Measurements from ENCODE around the gene AP1M2. TPM values are rescaled to one million over a fixed set of nuclear protein-coding genes. Genes with fewer than 3 reads are reported as not detected.

The AP1M2 gene
- total RNA-seq, 1 donor from 2014 or later = 3.1 TPM

DNA sequence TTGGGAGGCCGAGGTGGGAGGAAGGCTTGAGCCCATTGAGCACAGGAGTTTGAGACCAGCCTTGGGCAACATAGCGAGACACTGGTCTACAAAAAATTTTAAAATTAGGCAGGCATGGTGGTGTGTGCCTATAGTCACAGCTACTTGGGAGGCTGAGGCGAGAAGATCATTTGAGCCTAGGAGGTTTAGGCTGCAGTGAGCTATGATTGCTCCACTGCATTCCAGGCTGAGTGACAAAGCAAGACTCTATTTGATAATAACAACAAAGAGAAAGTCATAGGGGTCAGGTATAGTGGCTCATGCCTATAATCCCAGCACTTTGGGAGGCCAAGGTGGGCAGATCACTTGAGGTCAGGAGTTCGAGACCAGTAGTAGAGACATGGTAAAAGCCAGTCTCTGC, 33.7 kb upstream of the AP1M2 start:
- Histone ChIP-seq H3K9ac (ENCODE audit: low read depth in 1 of 3, low read length in 3 of 3) (no peak overlapping the region), H3K36me3 (ENCODE audit: control insufficient read depth in 3 of 3, insufficient read depth in 3 of 3, low read length in 3 of 3) (no peaks in the 10 kb centered on the region), H3K27me3 (ENCODE audit: control insufficient read depth in 3 of 3, insufficient read depth in 3 of 3, low read length in 3 of 3) (no peaks in the 10 kb centered on the region), H3K4me1 (ENCODE audit: control insufficient read depth in 3 of 3, insufficient read depth in 3 of 3, low read length in 3 of 3) (peaks cover 19 to 25% (median 22%) of the 10 kb centered on the region in 3 donors), H3K27ac (ENCODE audit: low read depth, low read length) (no peak overlapping the region), H3K9me3 (ENCODE audit: control insufficient read depth in 3 of 3, low read length in 3 of 3) (no peaks in the 10 kb centered on the region), H3K4me3 (ENCODE audit: low read length in 3 of 3) (no peak overlapping the region)

DNA sequence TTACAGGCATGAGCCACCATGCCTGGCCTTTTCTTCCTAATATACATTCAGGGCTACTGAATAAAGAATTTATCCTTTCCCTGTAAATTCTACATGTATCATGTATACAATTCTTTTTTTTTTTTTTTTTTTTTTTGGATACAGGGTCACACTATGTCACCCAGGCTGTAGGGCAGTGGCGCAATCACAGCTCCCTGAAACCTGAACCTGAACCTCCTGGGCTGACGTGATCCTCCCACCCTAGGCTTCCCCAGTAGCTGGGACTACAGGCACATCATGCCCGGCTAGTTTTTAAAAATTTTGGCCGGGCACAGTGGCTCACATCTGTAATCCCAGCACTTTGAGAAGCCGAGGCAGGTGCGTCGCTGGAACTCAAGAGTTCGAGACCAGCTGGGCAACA, 31.7 kb upstream of the AP1M2 start:
- Histone ChIP-seq H3K9ac (ENCODE audit: low read depth in 1 of 3, low read length in 3 of 3) (peak overlapping the region in 2 of 3 donors; percentile 33 to 38), H3K4me3 (ENCODE audit: low read length in 3 of 3) (no peak overlapping the region), H3K27ac (ENCODE audit: low read depth, low read length) (peak overlapping the region; percentile 62), H3K36me3 (ENCODE audit: control insufficient read depth in 3 of 3, insufficient read depth in 3 of 3, low read length in 3 of 3) (no peaks in the 10 kb centered on the region), H3K27me3 (ENCODE audit: control insufficient read depth in 3 of 3, insufficient read depth in 3 of 3, low read length in 3 of 3) (no peaks in the 10 kb centered on the region), H3K4me1 (ENCODE audit: control insufficient read depth in 3 of 3, insufficient read depth in 3 of 3, low read length in 3 of 3) (peaks cover 10 to 17% (median 15%) of the 10 kb centered on the region in 3 donors), H3K9me3 (ENCODE audit: control insufficient read depth in 3 of 3, low read length in 3 of 3) (no peaks in the 10 kb centered on the region)

DNA sequence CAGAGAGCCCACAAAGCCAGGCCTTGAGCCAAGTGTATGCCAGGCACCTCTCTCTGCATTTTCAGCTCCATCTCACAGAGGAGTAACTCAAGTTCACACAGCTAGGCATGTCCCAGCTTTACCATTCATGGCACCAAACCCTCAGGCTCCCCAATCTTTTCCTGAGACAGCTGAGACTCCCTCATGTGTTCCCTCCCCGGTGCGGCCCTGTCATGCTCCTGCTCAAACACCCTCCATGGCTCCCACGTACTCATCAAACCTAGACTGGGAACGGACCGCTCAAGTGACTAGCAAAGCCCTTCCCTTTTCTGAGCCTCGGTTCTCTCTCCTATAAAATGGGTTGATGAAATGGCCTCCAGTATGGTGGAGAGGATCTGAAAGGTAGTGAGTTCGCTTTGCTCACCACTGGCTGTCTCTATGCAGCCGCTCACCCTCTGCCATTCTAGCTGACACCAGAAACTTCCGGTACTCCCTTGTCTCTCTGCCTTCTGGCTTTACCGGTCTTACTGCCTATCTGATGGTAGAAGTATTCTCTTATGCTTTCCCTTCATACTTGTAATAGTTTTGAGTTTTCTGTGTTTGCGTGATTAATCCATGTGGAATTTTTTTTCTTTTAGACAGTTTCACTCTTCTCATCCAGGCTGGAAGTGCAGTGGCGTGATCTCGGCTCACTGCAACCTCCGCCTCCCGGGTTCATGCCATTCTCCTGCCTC, 30.5 kb upstream of the AP1M2 start:
- peak overlapping the region; percentile 65 for H3K27ac ChIP-seq (ENCODE audit: low read depth, low read length)
- H3K4me3 ChIP-seq (ENCODE audit: low read length in 3 of 3) = no peak overlapping the region
- H3K36me3 ChIP-seq (ENCODE audit: control insufficient read depth in 3 of 3, insufficient read depth in 3 of 3, low read length in 3 of 3) = no peaks in the 10 kb centered on the region
- peaks cover 11 to 20% (median 20%) of the 10 kb centered on the region in 3 donors for H3K4me1 ChIP-seq (ENCODE audit: control insufficient read depth in 3 of 3, insufficient read depth in 3 of 3, low read length in 3 of 3)
- H3K27me3 ChIP-seq (ENCODE audit: control insufficient read depth in 3 of 3, insufficient read depth in 3 of 3, low read length in 3 of 3) = no peaks in the 10 kb centered on the region
- no peaks in the 10 kb centered on the region for H3K9me3 ChIP-seq (ENCODE audit: control insufficient read depth in 3 of 3, low read length in 3 of 3)
- no peak overlapping the region for H3K9ac ChIP-seq (ENCODE audit: low read depth in 1 of 3, low read length in 3 of 3)

DNA sequence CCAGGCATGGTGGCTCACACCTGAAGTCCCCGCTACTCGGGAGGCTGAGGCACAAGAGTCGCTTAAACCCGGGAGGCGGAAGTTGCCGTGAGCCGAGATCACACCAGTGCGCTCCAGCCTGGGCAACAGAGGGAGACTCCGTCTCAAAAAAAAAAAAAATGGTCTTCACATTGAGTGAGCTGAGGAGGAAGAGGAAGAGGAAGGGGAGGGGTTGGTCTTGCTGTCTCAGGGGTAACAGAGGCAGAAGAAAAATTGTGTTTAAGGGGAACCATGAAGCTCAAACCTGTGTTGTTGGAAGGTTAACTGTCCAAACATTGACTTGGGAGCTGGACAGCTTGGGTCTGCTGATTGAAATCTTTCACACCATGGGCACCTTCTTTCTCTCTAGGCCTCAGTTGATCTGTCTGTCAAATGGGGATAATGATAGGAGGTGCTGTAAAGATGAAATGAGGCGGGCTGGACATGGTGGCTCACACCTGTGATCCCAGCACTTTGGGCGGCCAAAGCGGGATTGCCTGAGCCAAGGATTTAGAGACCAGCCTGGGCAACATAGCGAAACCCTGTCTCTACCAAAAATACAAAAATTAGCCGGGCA, 28.4 kb upstream of the AP1M2 start:
- Histone ChIP-seq H3K27me3 (ENCODE audit: control insufficient read depth in 3 of 3, insufficient read depth in 3 of 3, low read length in 3 of 3) (no peaks in the 10 kb centered on the region), H3K9ac (ENCODE audit: low read depth in 1 of 3, low read length in 3 of 3) (no peak overlapping the region), H3K4me1 (ENCODE audit: control insufficient read depth in 3 of 3, insufficient read depth in 3 of 3, low read length in 3 of 3) (peaks cover 22 to 32% (median 31%) of the 10 kb centered on the region in 3 donors), H3K4me3 (ENCODE audit: low read length in 3 of 3) (no peak overlapping the region), H3K36me3 (ENCODE audit: control insufficient read depth in 3 of 3, insufficient read depth in 3 of 3, low read length in 3 of 3) (no peaks in the 10 kb centered on the region), H3K27ac (ENCODE audit: low read depth, low read length) (peak overlapping the region; percentile 40), H3K9me3 (ENCODE audit: control insufficient read depth in 3 of 3, low read length in 3 of 3) (no peaks in the 10 kb centered on the region)

DNA sequence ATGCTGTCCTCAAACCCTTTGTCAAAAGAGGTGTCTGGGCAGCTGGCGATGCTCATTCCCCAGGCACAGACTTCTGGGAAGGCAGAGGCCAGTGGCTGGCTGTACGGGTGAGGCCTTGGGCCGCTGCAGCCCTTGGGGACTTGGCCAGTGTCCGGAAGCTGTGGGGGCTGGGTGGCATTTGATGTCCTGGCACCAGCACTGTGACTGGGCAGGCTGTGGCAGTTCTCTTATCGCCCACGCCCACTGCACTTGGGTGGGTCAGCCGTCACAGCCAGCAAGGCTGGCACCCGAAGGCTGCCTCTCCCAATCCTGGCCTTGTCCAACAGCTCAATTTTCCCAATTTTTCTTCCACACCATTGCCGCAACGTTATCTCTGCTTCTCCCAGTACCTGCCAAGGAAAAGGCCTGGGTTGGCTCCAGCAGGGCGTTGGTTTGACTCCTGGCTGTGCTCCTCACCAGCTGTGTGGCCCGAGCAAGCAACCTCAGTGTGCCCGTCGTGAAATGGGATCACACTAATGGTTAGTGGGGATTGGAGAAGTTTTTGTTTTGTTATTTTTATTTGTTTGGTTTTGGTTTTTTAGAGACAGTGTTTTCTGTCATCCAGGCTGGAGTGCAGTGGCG, 25.5 kb upstream of the AP1M2 start:
- H3K9me3 ChIP-seq (ENCODE audit: control insufficient read depth in 3 of 3, low read length in 3 of 3) = no peaks in the 10 kb centered on the region
- peak overlapping the region; percentile 70 to 73 (median 71) for H3K9ac ChIP-seq (ENCODE audit: low read depth in 1 of 3, low read length in 3 of 3)
- peak overlapping the region; percentile 73 for H3K27ac ChIP-seq (ENCODE audit: low read depth, low read length)
- H3K4me3 ChIP-seq (ENCODE audit: low read length in 3 of 3) = peak overlapping the region; percentile 54 to 64 (median 64)
- no peaks in the 10 kb centered on the region for H3K27me3 ChIP-seq (ENCODE audit: control insufficient read depth in 3 of 3, insufficient read depth in 3 of 3, low read length in 3 of 3)
- peaks cover 18 to 30% (median 28%) of the 10 kb centered on the region in 3 donors for H3K4me1 ChIP-seq (ENCODE audit: control insufficient read depth in 3 of 3, insufficient read depth in 3 of 3, low read length in 3 of 3)
- no peaks in the 10 kb centered on the region for H3K36me3 ChIP-seq (ENCODE audit: control insufficient read depth in 3 of 3, insufficient read depth in 3 of 3, low read length in 3 of 3)

DNA sequence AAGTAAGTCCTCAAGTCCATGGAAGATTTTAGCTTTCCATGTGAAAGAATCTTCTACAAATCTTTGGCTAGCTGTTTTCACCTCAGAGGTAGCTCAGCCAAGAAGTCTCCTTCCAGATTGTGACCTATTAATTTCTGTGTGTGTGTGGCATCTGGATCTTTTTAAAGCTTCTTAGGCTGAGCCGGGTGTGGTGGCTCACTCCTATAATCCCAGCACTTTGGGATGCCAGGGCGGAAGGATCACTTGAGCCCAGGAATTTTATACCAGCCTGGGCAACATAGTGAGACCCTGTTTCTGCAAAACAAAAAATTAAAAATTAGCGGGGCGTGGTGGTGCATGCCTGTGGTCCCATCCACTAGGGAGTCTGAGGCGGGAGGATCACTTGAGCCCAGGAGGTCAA, 24.8 kb upstream of the AP1M2 start:
- H3K36me3 ChIP-seq (ENCODE audit: control insufficient read depth in 3 of 3, insufficient read depth in 3 of 3, low read length in 3 of 3) = no peaks in the 10 kb centered on the region
- no peak overlapping the region for H3K4me3 ChIP-seq (ENCODE audit: low read length in 3 of 3)
- peaks cover 15 to 27% (median 26%) of the 10 kb centered on the region in 3 donors for H3K4me1 ChIP-seq (ENCODE audit: control insufficient read depth in 3 of 3, insufficient read depth in 3 of 3, low read length in 3 of 3)
- H3K27ac ChIP-seq (ENCODE audit: low read depth, low read length) = peak overlapping the region; percentile 73
- H3K27me3 ChIP-seq (ENCODE audit: control insufficient read depth in 3 of 3, insufficient read depth in 3 of 3, low read length in 3 of 3) = no peaks in the 10 kb centered on the region
- no peaks in the 10 kb centered on the region for H3K9me3 ChIP-seq (ENCODE audit: control insufficient read depth in 3 of 3, low read length in 3 of 3)
- peak overlapping the region in 1 of 3 donors; percentile 73 for H3K9ac ChIP-seq (ENCODE audit: low read depth in 1 of 3, low read length in 3 of 3)

DNA sequence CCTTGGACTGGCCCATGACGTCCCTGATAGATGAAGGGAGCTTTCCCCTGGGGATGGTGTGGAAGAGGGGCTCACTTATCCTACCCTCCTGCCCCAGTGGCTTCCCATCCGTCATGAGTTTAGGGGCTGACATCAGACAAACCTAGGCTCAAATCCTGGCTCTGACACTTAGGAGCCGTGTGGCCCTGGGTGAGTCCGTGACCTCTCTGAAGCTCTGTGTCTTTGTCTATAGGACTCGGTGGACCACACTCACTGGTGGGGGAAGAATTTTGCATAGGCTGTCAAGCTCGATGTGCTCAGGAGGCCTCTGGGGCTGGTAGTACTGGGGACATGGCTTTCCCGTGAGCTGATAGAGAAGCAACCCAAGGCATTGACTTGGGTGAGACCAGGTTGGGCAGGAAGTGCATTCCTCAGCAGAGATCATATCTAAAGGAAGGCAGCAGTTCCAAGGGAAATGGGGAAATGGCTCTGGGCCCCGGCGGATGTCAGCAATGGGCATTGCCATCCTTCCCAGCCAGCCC, 17.4 kb upstream of the AP1M2 start:
- peak overlapping the region; percentile 22 to 94 (median 43) for H3K4me3 ChIP-seq (ENCODE audit: low read length in 3 of 3)
- H3K9me3 ChIP-seq (ENCODE audit: control insufficient read depth in 3 of 3, low read length in 3 of 3) = no peaks in the 10 kb centered on the region
- no peaks in the 10 kb centered on the region for H3K36me3 ChIP-seq (ENCODE audit: control insufficient read depth in 3 of 3, insufficient read depth in 3 of 3, low read length in 3 of 3)
- H3K27me3 ChIP-seq (ENCODE audit: control insufficient read depth in 3 of 3, insufficient read depth in 3 of 3, low read length in 3 of 3) = no peaks in the 10 kb centered on the region
- peak overlapping the region; percentile 87 for H3K27ac ChIP-seq (ENCODE audit: low read depth, low read length)
- H3K9ac ChIP-seq (ENCODE audit: low read depth in 1 of 3, low read length in 3 of 3) = peak overlapping the region in 1 of 3 donors; percentile 3
- peaks cover 22 to 23% (median 22%) of the 10 kb centered on the region in 3 donors for H3K4me1 ChIP-seq (ENCODE audit: control insufficient read depth in 3 of 3, insufficient read depth in 3 of 3, low read length in 3 of 3)

DNA sequence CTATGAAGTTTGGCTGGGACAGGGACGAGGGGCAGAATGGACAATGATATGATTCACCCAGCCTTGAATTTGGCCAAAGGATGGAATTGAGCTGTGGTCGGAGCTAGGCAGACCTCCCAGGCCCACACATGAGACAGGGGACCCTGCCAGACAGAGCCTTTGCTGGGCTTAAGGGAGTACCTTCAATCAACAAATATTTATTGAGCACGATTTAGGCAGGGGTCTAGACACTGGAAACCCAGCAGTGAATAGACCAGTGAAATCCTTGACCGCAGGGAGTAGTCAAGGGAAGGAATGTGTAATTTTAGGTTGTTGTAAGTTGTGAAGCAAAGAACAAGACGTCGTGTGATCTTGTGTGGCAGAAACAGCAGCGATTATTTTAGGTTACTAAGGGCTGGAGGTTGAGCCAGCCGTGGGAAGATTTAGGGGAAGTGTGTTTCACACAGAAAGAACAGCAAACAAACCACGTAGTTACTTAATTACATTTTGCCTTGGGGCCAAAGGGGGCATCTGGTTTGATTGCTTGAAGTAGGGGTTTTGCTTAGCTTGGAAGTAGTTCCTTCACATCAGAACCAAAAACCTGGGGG, 16.9 kb upstream of the AP1M2 start:
- Histone ChIP-seq H3K27ac (ENCODE audit: low read depth, low read length) (peak overlapping the region; percentile 87), H3K4me3 (ENCODE audit: low read length in 3 of 3) (peak overlapping the region; percentile 91 to 94 (median 92)), H3K9me3 (ENCODE audit: control insufficient read depth in 3 of 3, low read length in 3 of 3) (no peaks in the 10 kb centered on the region), H3K4me1 (ENCODE audit: control insufficient read depth in 3 of 3, insufficient read depth in 3 of 3, low read length in 3 of 3) (peaks cover 22 to 23% (median 22%) of the 10 kb centered on the region in 3 donors), H3K9ac (ENCODE audit: low read depth in 1 of 3, low read length in 3 of 3) (peak overlapping the region; percentile 89 to 91 (median 90)), H3K27me3 (ENCODE audit: control insufficient read depth in 3 of 3, insufficient read depth in 3 of 3, low read length in 3 of 3) (no peaks in the 10 kb centered on the region), H3K36me3 (ENCODE audit: control insufficient read depth in 3 of 3, insufficient read depth in 3 of 3, low read length in 3 of 3) (no peaks in the 10 kb centered on the region)

DNA sequence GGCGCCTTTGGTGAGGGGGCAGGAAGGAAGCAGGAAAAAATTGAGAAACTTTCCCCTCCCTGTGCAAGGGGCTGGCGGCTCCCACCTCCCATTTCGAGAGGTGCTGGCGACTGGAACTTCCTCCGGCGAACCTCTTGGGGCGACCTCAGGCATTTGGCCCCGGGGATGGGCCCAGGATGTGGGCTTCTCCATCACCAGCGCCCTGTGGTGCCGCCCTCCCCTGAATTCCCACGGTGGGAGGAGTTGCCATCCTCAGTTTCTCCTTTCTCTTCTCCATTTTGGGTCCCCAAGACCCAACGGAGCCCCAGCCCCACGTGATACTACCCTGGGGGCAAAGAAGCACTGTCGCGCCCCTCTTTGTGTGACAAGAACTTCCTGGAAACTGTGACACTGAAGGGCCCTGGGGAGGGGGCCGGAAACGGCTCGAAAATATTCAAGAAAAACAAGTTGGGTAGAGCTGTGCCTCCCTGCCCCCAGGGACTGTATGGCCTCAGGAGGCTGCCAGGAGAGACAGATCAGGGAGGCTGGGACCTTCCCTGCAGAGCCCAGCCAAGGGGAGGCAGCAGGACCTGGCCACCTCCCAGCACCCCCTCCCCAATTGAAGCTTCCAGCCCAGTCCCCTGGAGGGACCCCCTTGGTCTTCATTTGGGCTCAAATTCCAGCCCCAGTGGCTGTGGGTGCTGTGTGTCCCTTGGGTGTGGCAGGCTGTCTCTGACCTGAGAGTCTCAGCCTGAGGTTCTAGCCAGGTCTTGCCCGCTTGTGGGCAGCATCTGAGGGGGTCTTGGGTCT, 16.2 kb upstream of the AP1M2 start:
- Histone ChIP-seq H3K36me3 (ENCODE audit: control insufficient read depth in 3 of 3, insufficient read depth in 3 of 3, low read length in 3 of 3) (no peaks in the 10 kb centered on the region), H3K27me3 (ENCODE audit: control insufficient read depth in 3 of 3, insufficient read depth in 3 of 3, low read length in 3 of 3) (no peaks in the 10 kb centered on the region), H3K9me3 (ENCODE audit: control insufficient read depth in 3 of 3, low read length in 3 of 3) (no peaks in the 10 kb centered on the region), H3K27ac (ENCODE audit: low read depth, low read length) (peak overlapping the region; percentile 87), H3K4me3 (ENCODE audit: low read length in 3 of 3) (peak overlapping the region; percentile 91 to 94 (median 92)), H3K9ac (ENCODE audit: low read depth in 1 of 3, low read length in 3 of 3) (peak overlapping the region; percentile 89 to 91 (median 90)), H3K4me1 (ENCODE audit: control insufficient read depth in 3 of 3, insufficient read depth in 3 of 3, low read length in 3 of 3) (peaks cover 22 to 23% (median 22%) of the 10 kb centered on the region in 3 donors)
